ENCODE measurements around the gene NEGR1.
"Not testable (repeated sequence)": the region's sequence is repeated elsewhere in the genome, so short reads cannot be mapped to it uniquely, and the experiment has no call there.

NEGR1 gene

DNA sequence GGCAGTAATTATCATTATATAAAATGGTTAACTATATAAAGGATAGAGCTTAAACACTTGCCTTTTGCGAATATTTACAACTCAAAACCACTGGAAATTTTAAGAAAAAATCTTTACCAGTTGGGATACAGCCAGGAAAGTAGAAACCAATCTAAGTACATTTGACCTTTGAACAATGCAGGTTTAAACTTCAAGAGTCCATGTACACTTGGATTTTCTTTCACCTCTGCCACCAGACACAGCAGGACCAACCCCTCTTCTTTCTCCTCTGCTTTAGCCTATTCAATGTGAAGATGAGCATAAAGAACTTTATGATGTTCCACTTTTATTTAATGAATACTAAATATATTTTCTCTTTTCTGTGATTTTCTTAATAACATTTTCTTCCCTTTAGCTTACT is 361.1 kb downstream of the NEGR1 start:
- no peak for DNase-seq

DNA sequence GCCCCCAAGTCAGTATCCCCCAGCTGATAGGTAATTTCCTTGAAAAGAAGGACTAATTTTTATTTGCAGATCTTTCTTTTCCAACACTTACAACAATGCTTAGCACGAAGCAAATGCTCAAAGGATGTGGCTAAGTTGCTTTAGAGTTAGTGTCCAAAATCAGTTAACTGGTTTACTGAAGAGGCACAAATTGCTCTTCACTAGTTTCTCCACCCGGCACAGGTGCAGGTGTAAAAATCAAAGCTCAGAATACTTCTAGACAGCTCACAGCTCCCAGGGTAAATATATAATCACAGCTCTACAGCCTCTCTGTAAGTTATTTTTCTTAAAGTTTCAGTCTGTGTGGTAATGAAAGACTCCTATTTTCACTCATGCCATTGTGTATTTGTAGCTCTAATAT is 361.8 kb downstream of the NEGR1 start:
- DNase-seq, result no peak

DNA sequence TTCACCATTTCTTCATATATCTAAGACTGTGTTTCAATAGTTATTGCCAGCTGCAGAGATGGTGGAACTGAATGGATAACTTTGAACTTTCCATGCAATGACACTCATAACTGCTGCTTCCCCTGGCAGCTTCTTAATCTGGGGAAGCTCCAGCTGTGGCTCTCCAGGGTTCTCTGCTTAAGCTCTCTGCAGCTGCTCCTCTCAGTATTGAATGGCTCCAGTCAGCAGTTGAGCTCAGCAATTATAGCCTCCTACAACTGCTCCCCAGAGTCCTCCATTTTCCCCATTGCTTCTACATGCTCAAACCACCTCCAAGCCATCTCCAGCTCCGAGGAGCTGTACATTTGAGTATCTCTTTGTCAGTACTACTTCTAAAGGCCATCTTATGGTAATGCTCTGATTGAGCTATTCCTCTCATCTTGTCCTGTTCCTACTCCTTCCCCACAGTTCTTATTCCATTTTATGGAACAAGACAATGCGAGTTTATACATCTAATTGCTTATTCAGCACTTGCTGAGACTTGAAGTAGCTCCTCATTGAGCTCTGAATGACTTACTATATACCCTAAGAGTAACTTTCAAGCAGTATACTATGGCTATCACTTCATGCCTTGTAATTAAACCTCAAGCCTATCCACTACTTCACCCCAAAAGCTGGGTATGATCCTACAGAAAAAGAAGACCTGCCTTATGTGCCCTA is 362.4 kb downstream of the NEGR1 start:
- DNase-seq, result no peak

DNA sequence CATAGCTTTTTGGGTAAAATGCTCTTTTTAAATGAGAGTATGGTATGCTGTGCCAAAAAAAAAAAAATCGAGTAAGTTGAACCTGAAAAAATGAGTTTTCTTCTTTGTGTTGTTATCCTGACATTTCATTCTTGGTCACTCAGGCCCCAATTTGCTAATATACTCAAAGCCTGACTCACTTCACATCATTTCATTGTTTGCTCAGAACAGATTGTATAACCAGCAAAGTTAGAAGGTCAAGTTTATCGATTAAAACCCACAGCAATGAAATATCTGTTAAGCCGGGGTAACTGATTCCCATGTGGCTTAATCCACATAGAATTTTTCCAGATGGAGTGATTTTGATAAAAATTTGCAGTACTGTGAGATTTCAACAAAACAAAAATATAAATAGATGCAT is 363.7 kb downstream of the NEGR1 start:
- no peak for DNase-seq

DNA sequence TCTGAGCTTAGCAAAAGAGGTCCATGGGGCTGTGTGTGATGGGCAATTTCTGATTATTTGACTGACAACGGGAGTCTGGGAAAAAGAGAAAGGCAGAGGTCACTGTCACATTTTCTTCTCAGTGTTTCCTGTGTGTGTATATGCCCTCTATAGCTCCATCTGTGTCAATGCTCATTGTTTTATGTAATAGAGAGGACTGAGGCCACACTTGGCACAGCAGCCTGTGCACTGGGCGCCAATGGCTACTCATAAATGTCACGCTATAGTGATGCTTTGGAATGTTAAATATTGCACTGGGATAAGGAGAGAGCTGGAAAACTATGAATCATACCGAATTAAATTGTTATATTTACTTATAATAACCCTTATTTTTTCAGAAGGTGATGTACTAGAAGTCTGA is 365.4 kb downstream of the NEGR1 start:
- no peak for DNase-seq

DNA sequence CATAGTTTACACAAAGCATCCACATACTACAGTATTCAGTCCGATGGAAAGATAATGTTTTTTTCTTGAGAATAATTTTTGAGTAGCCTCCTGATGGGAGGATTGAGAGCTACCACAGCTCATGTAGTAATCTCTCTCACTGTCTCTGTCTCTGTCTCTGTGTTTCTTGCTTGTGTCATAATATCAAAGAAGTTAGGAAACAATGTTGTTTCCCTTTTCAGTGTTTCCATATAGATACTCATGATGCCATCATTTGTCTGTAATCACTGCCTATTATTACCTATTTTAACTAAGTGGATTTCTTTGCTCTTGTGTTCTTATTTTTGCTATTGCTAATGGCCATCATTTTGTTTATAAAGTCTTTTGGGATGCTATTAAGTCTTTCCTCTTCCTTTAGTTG is 367.7 kb downstream of the NEGR1 start:
- no peak for DNase-seq

DNA sequence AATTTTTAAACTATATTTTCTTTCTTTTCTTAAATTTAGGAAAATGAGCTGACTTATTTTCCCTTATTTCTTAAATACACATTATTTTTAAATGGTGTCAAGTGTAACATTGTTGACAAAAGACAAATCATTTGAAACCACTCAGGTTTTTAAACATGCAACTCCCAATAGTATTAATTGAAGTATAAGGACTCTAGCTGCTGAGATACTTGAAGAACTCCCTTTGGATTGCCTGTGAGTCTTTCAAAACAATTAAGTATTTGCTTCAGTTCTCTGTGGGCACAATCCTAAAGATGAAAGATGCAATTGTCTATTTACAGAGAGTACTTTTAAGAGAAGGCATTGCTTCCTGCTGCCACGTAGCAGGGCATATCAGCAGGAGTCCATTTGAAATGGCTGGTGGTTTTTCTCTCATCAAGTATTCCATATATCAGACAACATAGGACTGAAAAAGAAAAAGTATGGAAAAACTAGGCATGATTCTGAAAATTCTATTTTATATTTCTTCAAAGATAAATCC is 373.4 kb downstream of the NEGR1 start:
- no peak for DNase-seq

DNA sequence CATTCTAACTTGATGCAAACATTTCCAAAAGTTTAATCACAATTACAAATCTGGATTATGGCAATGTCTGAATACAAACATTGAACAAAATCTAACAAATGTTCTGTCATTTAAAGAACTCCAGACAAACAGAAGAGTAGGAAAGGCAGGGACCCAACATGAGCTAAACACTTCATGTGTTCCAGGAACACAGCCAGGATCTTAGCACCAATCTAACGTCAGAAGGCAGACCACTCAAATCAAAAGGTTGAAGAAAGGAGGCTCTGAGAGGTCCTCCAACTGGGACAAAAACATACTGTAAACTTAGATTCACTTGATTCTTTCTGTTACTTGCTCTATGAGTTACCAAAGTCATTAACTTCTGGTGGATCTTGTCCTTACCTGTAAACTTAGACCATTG is 374.0 kb downstream of the NEGR1 start:
- no peak for DNase-seq

DNA sequence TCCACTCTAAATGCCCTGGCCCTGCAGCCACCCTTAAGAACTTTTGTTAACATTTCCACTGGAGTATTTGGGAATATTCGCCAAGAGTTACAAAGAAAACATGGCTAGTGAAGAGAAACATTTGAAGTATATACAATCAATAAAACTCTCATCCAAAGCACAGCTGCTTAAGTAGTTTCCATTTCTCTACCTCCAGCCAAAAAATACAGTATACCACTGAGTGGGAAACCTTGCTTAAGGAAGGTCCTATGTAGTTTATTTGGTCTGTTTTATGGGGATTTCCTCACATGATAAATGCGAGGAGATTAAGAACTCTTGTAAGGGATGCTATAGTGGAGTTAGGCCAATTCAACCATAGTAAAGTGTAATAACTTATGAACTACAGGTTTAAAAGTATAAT is 382.5 kb downstream of the NEGR1 start:
- no peak for DNase-seq

DNA sequence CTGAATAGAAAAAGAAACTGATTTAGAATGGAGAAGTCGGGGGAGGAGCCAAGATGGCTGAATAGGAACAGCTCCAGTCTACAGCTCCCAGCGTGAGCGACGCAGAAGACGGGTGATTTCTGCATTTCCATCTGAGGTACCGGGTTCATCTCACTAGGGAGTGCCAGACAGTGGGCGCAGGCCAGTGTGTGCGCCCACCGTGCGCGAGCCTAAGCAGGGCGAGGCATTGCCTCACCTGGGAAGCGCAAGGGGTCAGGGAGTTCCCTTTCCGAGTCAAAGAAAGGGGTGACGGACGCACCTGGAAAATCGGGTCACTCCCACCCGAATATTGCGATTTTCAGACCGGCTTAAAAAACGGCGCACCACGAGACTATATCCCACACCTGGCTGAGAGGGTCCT is 394.2 kb downstream of the NEGR1 start:
- DNase-seq, result not testable (repeated sequence)

DNA sequence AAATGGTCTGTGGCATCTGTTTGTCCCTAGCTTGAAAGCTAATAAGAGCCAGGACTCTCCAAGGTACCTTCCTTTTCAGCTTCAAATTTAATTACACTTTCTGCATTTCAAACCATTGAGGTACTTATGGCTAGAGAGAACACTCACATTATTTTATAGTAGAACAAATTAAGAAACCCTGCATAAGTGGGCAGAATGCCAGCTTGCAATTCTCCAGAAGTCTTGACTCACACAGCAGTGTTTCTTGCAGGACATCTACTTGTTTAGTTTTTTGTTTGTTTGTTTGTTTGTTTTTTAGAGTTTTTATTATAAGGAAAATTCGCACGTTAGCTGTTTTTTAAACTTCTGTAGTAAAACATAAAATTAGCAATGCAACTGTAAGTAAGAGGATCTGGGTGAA is 397.2 kb downstream of the NEGR1 start:
- DNase-seq, result no peak

DNA sequence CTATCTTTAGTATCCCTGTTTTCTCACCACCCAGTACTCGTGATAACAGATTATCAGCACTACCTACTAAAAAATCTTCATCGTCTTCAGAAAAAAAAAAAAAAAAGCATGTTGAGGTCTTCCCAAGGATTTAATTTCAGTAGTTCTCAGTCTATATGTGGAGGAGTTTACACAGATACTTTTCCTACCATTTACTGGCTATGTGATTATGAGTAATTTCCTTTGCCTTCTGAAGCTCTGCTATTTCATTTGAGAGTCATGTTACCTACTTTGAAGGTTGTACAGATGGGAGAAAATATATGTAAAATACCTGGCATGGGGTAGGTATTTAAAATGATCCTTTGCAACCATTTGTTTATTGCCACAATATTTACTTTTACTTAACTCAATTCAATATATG is 399.7 kb downstream of the NEGR1 start:
- no peak for DNase-seq

DNA sequence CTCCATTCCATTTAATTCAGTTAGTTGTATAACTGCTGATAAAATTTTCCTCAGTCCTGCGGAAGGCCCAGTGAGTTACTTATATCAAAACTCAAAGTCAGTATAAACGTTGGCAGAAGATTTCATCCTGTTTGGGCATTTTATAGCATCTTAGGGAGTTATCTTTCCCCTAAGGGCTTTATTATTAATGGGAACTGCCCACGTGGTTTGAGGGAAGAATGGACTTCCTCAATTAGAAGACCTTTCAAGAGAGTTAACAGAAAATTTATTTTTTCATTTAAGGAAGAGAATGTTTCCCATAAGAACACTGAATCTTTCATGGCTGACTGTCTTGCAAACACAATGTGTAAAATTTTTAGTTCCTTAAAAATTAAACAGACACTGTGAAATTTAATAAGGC is 400.1 kb downstream of the NEGR1 start:
- DNase-seq, result no peak

DNA sequence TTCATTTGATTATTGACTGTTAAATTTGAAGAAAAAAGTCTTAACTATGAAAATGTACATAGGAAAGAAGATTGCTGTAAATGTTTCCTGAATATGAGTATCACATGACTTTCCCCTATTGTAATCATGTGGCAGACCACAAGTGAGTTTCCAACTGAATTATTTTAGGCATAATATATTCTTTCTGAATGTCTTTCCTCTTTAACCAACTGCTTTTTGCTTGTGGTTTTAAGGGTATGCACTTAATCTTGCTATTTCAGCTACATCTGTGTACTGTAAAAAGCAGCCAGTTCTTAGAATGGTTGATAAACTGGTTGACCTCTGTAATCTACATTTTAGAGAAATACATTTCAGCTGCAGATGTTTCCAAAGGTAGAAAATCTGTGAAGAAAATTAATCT is 400.7 kb downstream of the NEGR1 start:
- DNase-seq, result no peak

DNA sequence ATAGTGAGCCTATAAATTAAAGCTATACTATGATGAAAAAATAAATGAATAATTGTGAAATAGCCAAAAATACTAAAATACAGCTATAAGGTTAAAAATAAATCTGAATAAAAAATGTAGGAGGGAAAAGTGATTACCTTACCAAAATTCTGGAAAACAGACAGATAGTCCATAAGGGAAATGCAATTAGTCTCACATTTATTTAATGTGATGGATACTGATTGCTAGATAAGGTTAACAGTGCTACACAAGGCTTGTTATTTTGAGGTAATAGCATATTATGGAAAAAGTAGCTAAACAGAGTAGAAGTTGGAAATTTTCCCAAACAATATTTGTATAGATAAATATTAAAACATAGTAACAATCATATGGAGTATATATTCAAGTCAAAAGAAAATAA is 413.0 kb downstream of the NEGR1 start:
- no peak for DNase-seq

DNA sequence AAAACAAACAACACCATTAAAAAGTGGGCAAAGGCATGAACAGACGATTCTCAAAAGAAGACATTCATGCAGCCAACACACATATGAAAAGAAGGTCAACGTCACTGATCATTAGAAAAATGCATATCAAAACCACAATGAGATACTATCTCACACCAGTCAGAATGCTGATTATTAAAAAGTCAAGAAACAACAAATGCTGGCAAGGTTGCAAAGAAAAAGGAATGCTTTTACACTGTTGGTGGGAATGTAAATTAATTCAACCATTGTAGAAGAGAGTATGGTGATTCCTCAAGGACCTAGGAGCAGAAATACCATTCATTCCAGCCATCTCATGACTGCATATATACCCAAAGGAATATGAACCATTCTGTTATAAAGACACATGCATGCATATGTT is 419.6 kb downstream of the NEGR1 start:
- DNase-seq, result no peak

DNA sequence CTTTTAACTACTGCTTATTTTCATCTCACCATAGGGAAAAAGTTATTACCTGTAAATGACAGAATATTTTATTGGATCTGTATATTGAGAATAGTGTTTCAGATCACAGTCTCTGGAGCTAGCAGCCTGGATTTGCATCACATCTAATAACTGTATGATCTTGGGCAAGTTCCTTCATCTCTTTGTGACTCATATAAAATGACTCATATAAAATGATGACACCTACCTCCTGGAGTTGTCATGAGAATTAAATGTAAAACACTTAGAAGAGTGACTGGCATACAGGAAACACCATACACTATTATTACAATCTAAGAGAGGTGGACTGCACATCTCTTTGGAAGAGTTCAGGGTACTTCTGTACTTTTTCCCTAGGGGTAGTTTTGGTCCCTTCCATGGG is 421.3 kb downstream of the NEGR1 start:
- DNase-seq, result no peak

DNA sequence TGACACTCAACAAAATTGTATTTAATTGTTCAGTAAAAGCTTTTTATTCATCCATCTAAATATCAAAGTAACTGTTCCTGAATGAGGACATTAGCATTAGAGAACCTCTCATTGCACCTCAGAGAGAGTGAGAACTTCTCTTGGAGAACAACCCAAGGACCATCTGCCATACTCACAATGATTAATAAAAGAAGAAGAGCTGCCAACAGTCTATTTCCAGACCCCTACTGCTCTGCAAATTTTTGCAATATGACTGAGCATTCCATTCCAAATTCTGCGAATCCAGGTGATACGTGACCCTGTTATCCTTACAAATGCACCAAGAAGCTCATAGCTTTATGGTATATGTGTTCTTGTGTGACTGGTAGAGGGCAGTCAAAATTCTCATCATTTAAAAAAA is 422.5 kb downstream of the NEGR1 start:
- no peak for DNase-seq

DNA sequence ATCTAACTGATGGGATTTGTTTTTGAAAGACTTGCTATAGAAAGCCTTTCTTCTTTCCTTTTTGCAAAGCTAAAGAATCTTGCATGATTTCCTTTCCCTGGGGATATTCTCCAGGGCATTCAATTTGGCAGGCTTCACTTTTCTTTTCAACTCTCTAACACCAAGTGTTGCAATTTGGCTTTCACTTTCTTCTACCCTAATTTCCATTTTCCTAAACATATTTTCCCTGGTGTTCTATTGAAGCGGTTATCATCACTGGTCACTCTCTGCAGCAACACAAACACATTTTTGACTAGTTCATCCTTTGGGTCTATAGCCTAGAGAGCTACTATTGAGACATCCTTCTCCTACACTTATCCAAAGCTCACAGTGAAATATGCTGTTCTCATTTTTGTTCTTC is 424.5 kb downstream of the NEGR1 start:
- no peak for DNase-seq

DNA sequence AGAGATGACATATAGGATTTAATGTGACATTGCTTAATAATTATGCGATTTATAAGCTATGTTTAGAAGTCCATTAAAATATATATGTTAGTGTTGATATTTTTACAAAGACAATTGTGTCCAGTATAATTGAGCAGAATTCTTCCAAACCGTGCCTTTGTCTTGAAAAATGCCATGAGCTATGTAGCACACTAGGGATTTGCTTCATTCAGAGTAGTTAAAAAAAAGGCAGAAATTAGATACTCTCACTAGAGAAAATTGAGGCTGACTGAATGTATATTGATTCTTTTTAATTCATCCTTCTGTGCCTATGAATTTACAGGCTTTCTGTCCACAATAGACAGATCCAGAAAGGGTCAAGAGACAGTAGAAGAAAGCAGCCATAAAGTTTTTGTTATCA is 429.0 kb downstream of the NEGR1 start:
- no peak for DNase-seq

DNA sequence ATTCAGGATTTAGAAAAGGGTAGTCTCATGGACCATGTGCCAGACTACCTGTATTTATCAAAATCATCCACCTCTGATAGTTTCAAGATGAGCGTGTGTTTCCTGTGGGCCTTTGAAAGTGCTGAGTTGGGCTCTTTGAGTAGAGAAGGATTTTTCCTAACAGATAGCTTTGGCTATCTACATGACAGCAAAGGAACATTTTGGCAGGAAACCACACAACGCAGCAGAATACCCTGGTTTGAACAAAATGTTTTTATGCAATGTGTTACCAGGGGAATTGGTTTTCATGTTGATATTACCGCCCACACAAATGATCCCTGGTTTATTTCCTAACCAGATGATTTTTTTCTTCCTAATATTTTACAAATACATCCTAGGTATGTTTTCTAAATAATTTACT is 431.4 kb downstream of the NEGR1 start:
- DNase-seq, result no peak

DNA sequence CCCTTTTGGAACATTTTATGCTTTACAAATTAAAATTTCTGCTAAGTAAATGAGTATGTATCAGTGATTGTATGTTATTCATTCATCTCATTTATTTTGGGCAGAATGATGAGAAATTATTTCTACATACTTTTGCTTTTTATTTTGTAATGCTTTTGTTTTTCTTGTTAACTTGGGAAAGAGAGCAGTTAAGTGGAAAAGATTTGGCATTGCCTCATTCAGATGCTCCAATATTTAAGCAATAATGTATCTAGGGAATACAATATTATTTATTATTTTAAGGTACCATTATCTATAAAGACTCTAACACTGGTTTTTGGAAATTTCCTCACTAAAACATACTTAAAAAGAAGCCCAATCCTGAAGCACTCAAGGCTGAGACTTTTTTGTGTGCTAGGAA is 431.8 kb downstream of the NEGR1 start:
- DNase-seq, result no peak

DNA sequence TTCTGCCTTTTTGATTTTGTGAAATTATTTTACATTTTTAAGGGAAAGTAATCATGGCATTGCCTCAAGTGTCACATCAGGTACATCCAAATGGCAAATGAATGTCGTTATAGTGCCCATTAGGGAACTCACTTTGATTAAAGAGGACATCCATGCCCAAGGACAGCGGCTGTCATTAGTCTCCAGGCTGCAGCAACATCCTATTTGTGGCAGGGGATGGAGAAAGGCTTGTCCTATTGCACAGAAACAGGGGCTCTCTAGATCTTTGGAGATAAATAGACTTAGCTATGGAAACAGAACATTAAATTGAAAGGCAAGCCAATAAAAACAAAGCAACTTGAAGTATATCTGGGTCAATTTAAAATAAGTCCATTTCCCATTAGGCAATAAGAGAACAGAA is 439.3 kb downstream of the NEGR1 start:
- no peak for DNase-seq

DNA sequence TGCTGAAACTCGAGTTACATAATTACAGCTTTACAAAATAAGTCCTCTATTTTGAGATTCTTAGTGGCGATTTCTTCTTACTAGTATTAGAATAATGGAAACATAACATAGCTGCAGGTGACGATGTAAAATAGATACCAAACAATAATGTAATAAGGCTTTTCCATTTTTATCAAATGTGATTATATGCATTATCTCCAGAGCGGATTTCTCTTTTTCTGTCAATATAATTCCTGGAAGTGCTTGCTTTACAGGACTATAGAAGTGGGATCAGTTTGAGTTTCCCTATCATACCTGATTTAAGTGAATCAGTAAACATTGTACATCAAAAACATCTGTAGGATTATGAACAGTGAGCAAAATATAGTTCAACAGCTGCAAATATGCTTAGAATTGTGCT is 442.5 kb downstream of the NEGR1 start:
- DNase-seq, result no peak

DNA sequence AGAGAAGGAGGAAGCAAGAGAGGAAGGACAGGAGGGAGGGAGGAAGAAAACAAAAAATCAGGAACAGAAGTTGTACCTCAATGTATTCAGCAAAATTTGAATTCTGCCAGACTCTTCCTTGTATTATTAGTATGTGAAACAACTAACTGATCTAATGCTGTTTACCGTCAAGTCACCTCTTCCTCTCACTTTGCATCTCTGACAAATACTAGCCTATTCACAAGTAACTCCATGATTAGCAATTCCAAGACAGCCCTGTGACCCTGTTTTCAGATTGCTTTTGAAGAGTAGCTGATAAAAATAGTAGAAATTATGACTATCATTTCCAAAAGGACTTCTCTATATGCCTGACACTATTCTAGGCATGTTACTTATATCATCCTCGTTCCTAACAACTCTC is 445.4 kb downstream of the NEGR1 start:
- DNase-seq, result no peak

DNA sequence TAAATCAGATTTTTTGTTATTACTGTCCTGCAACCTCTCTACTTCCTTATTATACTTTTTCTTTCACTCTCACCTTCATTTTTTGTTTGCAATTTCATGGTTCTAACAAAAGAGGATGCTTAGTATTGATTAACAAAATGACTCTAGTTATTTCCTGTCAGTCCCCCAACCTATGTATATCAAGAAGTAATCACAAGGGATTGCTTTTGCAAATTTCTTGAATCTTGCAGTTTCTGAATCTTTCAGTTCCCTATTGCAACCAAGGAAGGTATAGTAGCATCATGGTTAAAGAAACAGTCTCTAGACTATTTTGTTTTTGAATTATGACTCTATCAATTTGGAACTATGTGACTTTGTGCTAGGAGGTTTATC is 446.9 kb downstream of the NEGR1 start:
- no peak for DNase-seq
